NCI-H1092 (cell line): Measurements from ENCODE around the gene PLEKHA6.

Experiments
- DNase-seq: peaks from one replicate; lab custom pipeline; 2025; lab: John Stamatoyannopoulos, UW

PLEKHA6 gene

DNA sequence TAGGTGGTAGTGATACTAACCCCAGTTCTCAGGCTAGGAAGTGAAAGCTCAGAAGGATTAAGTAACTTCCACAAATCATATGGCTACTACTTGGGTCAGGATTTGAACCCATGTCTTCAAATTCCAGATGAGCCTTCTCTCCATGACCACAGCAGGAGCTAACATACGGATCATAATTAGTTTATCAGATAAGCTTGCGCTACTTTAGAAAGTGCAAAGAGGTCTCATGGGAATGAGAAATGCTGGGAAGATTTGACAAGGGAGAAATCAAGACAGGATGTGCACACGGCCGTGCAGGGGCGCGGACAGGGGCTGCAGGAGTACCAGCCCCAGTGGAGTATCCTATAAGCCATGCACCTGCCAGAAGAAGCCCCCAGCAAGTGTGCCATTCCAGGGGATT is 5.2 kb downstream of the PLEKHA6 start:
- no peak for DNase-seq

- DNase-seq: no peak
Observed at GRCh38 chr1:204353213-204353910, 6.4 kb downstream of the PLEKHA6 start.

DNA sequence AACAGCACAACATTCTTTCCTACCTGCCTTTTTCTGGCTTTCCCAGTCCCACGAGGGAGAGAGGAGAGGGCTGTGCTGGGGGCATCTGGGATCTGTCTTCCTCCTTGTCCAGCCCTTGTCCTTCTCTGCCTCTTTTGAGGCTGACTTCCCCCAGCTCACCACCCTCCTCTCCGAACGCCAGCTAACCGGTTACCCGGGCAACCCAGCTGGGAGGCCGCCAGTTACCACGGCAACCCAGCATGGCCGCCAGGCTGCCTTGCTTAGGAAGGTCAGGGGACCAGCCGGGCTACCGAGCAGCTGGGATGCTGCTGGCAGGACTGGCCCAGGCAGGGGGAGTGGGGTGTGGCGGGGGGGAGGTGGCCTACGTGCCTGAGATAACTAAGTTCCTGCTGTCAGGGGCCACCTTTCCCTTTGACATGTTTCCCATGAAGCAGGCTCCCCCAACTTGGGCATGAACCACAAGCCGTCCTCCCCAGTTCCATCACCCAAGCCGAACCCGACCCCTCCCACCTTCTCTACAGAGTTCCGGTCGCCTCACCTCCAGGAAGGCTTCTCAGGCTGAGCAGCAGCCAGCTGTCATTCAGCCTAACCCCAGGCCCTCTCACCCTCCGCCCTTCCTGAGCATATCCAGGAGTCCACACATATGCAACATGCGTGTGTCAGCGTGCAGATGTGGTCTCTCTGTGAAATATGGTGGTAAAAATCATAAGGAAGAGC is 8.7 kb downstream of the PLEKHA6 start:
- DNase-seq: peak; percentile 87

GRCh38 chr1:204350312-204350711 is 9.4 kb downstream of the PLEKHA6 start:
- DNase-seq: no peak

- DNase-seq: no peak
Observed at GRCh38 chr1:204349602-204350001, 10.1 kb downstream of the PLEKHA6 start.

DNA sequence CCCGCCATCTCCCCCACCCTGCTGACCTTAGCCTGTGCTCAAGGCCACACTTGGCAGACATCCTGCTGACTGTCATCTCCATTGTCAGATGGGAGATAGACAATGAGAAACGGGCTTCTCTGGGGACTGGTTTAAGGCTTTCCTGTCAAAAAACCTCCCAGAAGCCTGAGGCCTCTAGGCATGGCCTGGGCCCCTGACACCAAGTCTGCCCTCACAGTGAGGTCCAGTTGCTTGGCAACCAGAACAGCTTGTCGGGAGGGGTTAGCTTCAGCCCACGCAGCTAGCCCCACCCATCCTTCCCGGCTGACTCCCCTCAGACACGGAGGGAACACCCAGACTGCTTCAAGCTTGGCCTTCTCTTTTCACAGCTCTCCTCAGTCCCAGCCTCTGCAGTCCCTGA is 11.0 kb downstream of the PLEKHA6 start:
- DNase-seq: no peak

- no peak for DNase-seq
Observed at GRCh38 chr1:204348242-204348641, 11.5 kb downstream of the PLEKHA6 start.

DNA sequence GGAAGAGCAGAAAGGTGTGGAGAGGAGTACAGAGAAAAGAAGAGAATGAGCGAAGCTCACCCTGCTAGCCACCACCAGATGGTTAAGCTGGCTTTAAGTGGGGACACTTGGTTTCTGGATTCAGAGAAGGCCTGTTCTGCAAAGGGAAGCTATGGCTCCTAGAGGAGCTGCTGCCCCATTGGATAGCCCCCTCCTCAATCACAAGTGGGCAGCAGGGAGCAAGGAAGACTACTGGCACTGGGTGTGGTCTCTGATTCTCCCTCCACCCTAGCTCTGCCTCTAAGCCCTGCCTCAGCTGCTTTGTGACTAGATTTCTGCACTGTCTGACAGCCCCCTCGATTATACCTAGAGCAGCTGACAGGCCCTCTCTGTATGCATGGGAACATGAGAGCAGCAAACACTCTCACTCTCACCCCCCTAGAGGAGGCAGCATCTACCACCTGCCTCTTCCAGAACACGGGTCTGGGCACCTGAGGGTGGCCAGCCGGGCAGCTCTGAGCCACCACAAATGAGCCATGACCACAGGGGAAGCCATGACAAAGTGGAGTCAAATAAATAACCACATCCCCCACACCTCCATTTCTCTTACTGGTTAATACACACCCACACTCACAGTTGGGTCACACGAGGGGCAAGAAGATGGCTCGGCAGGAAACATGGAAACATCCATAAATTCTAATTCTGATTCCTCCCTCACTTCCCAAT is 13.6 kb downstream of the PLEKHA6 start:
- DNase-seq: no peak

DNA sequence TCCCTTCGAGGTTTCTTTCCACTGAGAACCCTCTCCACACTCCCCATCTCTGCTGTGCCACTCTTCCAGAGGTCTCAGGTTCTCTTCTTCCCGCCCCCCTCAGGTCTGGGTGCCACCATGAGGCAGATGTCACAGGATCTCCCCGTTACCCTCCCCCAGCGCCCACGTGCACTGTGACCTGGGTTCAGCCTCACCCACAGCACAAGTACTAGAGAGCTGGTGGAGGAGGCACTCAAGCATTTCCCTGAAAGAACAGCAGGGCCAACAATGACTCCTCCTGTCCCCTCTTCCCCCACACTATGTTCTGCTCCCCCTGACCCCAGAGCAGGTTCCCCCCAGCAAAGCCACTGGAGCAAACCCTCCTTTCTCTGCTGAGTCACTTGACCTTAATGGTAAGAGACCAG is 14.3 kb downstream of the PLEKHA6 start:
- no peak for DNase-seq

DNA sequence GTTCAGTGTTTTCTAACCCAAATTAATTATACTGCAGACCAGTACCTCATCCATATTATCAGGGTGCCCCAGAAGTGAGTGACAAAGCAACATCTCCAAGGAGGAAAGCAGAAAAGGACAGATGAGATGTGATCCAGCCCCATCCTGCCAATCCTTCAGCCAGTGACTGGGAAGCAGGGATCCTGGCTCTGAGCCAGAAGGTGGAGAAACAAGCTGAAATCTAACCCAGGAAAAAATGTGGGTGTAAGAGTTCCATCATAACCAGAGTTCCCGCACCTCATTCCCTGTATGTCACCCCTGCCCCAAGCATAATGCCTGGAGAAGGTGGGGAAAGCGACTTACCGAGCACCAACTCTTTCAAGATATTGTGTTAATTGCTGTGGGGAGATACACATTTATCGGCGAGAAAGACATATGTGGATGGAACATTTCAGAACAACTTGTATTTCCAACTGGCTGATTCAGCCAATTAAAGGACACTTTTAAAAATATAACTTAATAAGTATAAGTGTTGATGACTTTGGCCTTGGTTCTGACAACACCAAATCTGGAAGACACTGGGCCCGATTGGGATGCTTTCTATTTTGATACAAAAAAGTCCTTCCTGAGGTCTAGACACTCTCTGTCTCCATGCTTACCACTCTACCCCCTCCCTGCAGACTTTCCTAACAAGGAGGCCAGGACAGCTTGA is 14.9 kb downstream of the PLEKHA6 start:
- DNase-seq: no peak

- no peak for DNase-seq
Observed at GRCh38 chr1:204343802-204344201, 15.9 kb downstream of the PLEKHA6 start.

DNA sequence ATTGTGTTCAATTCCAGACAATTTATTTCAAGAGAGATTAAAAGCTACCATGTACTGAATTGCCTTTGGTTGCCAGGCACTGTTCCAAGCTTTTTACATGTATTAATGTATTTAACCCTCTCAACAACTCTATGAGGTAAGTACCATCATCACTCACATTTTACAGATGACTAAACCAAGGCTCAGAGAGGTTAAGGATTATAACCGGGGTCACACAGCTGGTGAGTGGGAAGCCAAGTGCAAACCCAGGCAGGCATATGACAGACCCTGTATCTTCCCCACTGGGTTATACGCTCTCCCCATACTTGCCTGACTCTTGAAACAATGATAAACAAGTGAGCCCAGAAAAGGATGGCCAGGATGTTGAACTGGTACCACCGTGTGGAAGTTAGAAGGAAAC is 16.5 kb downstream of the PLEKHA6 start:
- no peak for DNase-seq

DNA sequence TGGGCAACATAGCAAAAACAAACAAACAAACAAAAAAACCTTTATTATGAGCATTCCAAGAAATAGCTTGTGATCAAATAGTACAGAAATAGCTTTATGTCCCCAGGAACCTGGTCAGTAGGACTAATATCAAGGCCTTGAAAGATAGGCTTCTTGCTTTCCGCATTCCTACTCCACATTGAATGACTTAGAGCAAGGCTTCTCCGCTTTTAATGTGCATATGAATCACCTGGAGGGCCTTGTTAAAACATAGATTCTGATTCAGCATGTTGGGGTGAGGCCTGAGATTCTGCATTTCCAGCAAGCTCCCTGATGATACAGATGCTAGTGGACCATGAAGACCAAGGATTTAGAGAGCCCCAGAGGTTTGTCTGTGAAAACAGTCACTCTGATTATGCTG is 17.4 kb downstream of the PLEKHA6 start:
- no peak for DNase-seq

- DNase-seq: no peak
Observed at GRCh38 chr1:204341380-204341779, 18.3 kb downstream of the PLEKHA6 start.

GRCh38 chr1:204340081-204340889 is 19.4 kb downstream of the PLEKHA6 start:
- peak; percentile 84 for DNase-seq

DNA sequence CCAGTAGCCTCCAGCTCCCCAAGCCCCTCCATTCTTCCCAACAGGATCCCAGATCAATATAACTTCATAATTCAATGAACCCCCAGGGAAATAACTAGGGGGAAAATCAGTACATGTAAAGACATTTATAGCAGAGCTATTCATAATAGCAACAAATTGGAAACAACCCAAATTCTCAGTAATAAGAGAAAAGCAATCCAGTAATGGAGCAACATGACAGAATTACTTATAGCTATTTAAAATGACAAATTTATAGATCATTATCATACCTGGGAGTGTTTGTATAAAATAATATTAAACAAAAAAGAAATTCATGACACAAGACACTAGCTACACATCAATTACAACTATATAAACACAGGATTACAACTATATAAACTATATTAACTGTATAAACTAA is 20.2 kb downstream of the PLEKHA6 start:
- DNase-seq: no peak

DNA sequence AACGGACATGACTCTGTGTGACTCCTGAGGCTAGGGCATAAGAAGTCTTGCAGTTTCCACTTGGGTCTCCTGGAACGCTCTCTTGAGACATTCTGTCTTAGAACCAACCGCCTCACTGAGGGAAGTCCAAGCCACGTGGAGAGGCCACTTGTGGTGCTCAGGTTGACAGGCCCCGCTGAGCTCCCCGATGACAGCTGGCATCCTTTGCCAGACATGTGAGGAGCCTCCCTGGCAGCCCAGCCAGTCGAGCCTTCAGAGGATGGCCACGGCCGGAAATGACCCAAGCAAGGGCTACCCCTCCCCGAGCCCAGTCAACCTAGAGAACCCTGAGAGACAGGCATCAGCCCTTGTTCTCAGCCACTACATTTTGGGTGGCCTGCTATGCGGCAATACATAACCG is 20.7 kb downstream of the PLEKHA6 start:
- DNase-seq: no peak

- no peak for DNase-seq
Observed at GRCh38 chr1:204338360-204338759, 21.4 kb downstream of the PLEKHA6 start.

GRCh38 chr1:204337583-204337982 is 22.1 kb downstream of the PLEKHA6 start:
- DNase-seq: no peak

DNA sequence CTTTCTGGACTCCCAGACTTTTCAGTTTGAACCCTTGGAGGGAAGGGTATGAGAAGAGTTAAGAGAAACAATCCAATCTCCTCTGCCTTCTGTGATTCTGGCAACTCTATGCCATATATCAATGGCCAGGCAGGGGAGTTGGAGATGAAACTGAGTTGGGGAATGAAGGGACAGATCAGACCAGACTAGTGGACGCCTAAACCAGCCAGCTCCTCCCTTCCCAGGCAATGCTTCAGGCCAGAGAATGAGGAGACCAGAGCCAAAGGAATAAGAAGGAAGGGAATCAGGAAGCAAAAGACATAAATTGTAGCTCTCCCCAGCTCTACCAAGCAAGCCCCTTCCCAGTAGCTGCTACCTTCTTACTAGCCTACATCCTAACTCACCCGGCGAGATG is 22.7 kb downstream of the PLEKHA6 start:
- no peak for DNase-seq

DNA sequence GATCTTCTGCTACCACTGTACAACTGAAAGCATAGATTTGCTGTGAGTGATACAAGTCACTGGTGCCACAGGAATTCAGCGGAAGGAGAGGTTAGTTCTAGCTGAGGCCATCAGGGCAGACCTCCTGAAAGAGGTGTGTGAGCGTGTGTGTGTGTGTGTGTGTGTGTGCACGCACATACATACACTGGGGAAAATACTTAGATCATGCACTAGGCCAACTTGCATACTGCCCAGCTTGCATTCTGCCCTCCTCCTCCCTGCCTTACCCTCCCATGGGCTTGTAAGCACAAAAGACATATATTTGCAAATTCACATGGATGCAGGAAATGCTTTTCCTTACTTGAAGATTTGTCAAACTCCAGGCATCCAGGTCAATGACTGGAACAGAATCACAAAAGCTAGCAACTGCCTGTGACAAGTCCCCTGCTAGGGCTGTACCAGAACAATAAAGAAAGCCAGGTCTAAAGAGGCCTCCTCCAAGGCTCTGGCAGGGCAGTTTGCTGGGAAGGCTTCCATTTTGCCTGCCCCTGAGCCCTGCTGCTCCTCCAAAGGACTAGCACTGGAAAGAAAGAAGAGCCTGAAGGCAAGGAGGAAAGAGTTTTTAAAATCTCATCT is 23.2 kb downstream of the PLEKHA6 start:
- no peak for DNase-seq
